Keratinocyte (primary cell): ENCODE results near the gene SMAD7. TPM values are rescaled to one million over a fixed set of nuclear protein-coding genes. Genes with fewer than 3 reads are reported as not detected.

Source experiments
- DNase-seq: peaks from one replicate; pipeline ENCODE4 v3.0.0-alpha.2; 2011; ENCODE audit warnings: low read depth, missing footprints, low spot score
- FAIRE-seq: peaks from 2 replicates; lab custom pipeline; 2011; peaks lifted over from hg19 to GRCh38; lab: Jason Lieb, UNC
- H2AFZ ChIP-seq: 2 replicates; pipeline ENCODE4 v1.6.0; 2012; ENCODE audit warnings: low read length, control low read depth, inconsistent platforms; ENCODE audit not compliant: control insufficient read depth
- H3K27ac ChIP-seq: 2 replicates; pipeline ENCODE4 v1.5.1; 2011; ENCODE audit warnings: low read length; ENCODE audit not compliant: control insufficient read depth, insufficient read depth
- H3K27me3 ChIP-seq: 3 replicates; pipeline ENCODE4 v1.6.0; 2011; ENCODE audit warnings: low read length; ENCODE audit not compliant: control insufficient read depth, insufficient read depth; ENCODE audit errors: extremely low read depth
- H3K36me3 ChIP-seq, 2 experiments: 2 replicates in 1 of 2; 3 replicates in 1 of 2; pipeline ENCODE4 v1.5.1; 2011; ENCODE audit warnings: low read length in 2 of 2, mild to moderate bottlenecking in 1 of 2; ENCODE audit not compliant: control insufficient read depth in 2 of 2, insufficient read depth in 2 of 2; ENCODE audit errors: extremely low read depth in 1 of 2
- H3K4me1 ChIP-seq: 3 replicates; pipeline ENCODE4 v1.5.1; 2011; ENCODE audit warnings: low read length; ENCODE audit not compliant: control insufficient read depth, insufficient read depth; ENCODE audit errors: extremely low read depth
- H3K4me2 ChIP-seq: 3 replicates; pipeline ENCODE4 v1.6.0; 2011; ENCODE audit warnings: low read depth, low read length; ENCODE audit not compliant: control insufficient read depth, insufficient read depth; ENCODE audit errors: extremely low read depth
- H3K4me3 ChIP-seq, 3 experiments: fragments of 200-600 bp in 1 of 3; sonication (generic) in 1 of 3; 2 replicates in 2 of 3; 3 replicates in 1 of 3; pipeline ENCODE4 v1.5.1; 2011 to 2016; ENCODE audit warnings: low read length in 3 of 3, mild to moderate bottlenecking in 3 of 3, control low read depth in 2 of 3, inconsistent platforms in 1 of 3, low read depth in 1 of 3, mixed read lengths in 1 of 3, mixed run types in 1 of 3, moderate library complexity in 1 of 3; ENCODE audit not compliant: control insufficient read depth in 2 of 3, insufficient read depth in 2 of 3; ENCODE audit errors: extremely low read depth in 1 of 3
- H3K79me2 ChIP-seq: 2 replicates; pipeline ENCODE4 v1.6.0; 2012; ENCODE audit warnings: low read length; ENCODE audit not compliant: control insufficient read depth, insufficient read depth
- H3K9ac ChIP-seq: 3 replicates; pipeline ENCODE4 v1.6.0; 2011; ENCODE audit warnings: low read length; ENCODE audit not compliant: control insufficient read depth, insufficient read depth; ENCODE audit errors: extremely low read depth
- H3K9me1 ChIP-seq: 3 replicates; pipeline ENCODE4 v1.6.0; 2011; ENCODE audit warnings: low read length; ENCODE audit not compliant: control insufficient read depth, insufficient read depth; ENCODE audit errors: extremely low read depth
- H3K9me3 ChIP-seq: 2 replicates; pipeline ENCODE4 v1.5.1; 2012; ENCODE audit warnings: low read depth, low read length; ENCODE audit not compliant: control insufficient read depth
- H4K20me1 ChIP-seq: 3 replicates; pipeline ENCODE4 v1.6.0; 2011; ENCODE audit warnings: low read length; ENCODE audit not compliant: control insufficient read depth, insufficient read depth; ENCODE audit errors: extremely low read depth
- EZH2 ChIP-seq: IDR thresholded peaks from one replicate; pipeline ENCODE4 v1.6.1; 2012; ENCODE audit warnings: inconsistent platforms, mild to moderate bottlenecking, low read length, moderate library complexity
- dilution Hi-C: fragments of 300-500 bp; cut with MboI; formaldehyde crosslinking; loops from one replicate; pipeline ENCODE4 v1.7.0; 2020; ENCODE audit warnings: low sequenced_read_pairs; ENCODE audit not compliant: extremely low pct_ligation_motif_present
- polyA plus RNA-seq, 5 experiments: library from polyadenylated mRNA; depleted of rRNA in 3 of 5; stranded (reverse) in 3 of 5; stranded (forward) in 1 of 5; unstranded in 1 of 5; fragments of >200 nt; gene quantifications; 1 replicate in 1 of 5; 2 replicates in 3 of 5; 3 replicates in 1 of 5; pipeline versions ENCODE4 v1.2.1 to v1.2.3, GENCODE V29; 2011 to 2012; ENCODE audit warnings: missing spikeins in 2 of 5, low read depth in 1 of 5, low replicate concordance in 1 of 5
- TF ChIP-seq, protein P1 (sequence below), 3 experiments: IDR thresholded peaks in 1 of 3; conservative IDR thresholded peaks in 1 of 3; optimal IDR thresholded peaks in 1 of 3; 2 replicates in 2 of 3; 3 replicates in 1 of 3; pipeline versions ENCODE3 to v1.5.1; 2011; ENCODE audit warnings: low read length in 3 of 3, mild to moderate bottlenecking in 3 of 3, moderate library complexity in 2 of 3, control low read depth in 1 of 3, inconsistent platforms in 1 of 3; ENCODE audit not compliant: insufficient read depth in 2 of 3; ENCODE audit errors: extremely low read depth in 1 of 3

The SMAD7 gene
- polyA plus RNA-seq, 1 donor (not counting 4 experiments of a cell fraction or from before 2014, with no cell fraction given) = 9.5 TPM

DNA sequence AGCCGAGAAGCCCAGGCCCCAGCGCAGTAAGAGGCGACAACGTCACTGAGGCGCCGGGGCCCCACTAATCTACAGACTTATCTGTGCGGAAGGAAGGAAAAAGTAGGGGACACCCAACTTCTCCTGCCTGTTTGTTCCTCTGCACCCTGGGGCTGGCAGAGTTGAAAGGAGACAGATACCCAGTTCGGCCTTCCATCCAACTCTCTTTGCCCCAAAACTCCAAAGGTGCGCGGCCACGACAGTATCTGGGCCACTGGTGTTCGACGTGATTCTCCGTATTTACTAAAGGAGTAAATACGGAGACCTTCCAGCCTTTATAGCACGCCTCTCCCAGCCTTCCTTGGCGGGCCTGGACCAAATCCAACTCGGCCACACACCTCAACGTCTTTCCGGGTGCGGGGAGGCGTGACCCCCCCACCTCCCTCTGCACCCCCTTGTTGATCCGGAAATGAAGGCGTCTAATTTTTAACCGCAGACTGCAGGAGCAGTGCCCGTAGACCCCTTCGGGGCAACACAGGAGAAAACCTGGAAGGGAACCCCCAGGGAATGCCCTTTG lies 1.6 kb downstream of the SMAD7 start:
- H3K9me3 ChIP-seq = no peaks in the 10 kb centered on the region
- DNase-seq (no peak), FAIRE-seq (peak; percentile 48)
- H3K27me3 ChIP-seq = no peaks in the 10 kb centered on the region
- dilution Hi-C loops = no loop called here
- peak overlapping the region; percentile 89 for H3K9ac ChIP-seq
- H3K27ac ChIP-seq = peak overlapping the region; percentile 67
- H3K4me3 ChIP-seq = peak overlapping the region; percentile 86 to 97 (median 95)
- no peak for TF ChIP-seq EZH2
- TF ChIP-seq, protein P1, sequence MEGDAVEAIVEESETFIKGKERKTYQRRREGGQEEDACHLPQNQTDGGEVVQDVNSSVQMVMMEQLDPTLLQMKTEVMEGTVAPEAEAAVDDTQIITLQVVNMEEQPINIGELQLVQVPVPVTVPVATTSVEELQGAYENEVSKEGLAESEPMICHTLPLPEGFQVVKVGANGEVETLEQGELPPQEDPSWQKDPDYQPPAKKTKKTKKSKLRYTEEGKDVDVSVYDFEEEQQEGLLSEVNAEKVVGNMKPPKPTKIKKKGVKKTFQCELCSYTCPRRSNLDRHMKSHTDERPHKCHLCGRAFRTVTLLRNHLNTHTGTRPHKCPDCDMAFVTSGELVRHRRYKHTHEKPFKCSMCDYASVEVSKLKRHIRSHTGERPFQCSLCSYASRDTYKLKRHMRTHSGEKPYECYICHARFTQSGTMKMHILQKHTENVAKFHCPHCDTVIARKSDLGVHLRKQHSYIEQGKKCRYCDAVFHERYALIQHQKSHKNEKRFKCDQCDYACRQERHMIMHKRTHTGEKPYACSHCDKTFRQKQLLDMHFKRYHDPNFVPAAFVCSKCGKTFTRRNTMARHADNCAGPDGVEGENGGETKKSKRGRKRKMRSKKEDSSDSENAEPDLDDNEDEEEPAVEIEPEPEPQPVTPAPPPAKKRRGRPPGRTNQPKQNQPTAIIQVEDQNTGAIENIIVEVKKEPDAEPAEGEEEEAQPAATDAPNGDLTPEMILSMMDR (optimal IDR thresholded peaks at IDR 0.05 in 1 of 3, IDR thresholded peaks at IDR 0.05 in 1 of 3, conservative IDR thresholded peaks at IDR 0.05 in 1 of 3; ENCODE audit: extremely low read depth in 1 of 3, insufficient read depth in 2 of 3, low read length in 3 of 3) = no peak
- H3K4me1 ChIP-seq = peaks cover 48% of the 10 kb centered on the region
- no peaks in the 10 kb centered on the region for H3K9me1 ChIP-seq
- H3K36me3 ChIP-seq = peaks cover 6 to 7% of the 10 kb centered on the region in 2 experiments
- no peak overlapping the region for H2AFZ ChIP-seq
- peaks cover 13% of the 10 kb centered on the region for H4K20me1 ChIP-seq
- H3K79me2 ChIP-seq = peaks cover 74% of the 10 kb centered on the region
- H3K4me2 ChIP-seq = peak overlapping the region; percentile 98

DNA sequence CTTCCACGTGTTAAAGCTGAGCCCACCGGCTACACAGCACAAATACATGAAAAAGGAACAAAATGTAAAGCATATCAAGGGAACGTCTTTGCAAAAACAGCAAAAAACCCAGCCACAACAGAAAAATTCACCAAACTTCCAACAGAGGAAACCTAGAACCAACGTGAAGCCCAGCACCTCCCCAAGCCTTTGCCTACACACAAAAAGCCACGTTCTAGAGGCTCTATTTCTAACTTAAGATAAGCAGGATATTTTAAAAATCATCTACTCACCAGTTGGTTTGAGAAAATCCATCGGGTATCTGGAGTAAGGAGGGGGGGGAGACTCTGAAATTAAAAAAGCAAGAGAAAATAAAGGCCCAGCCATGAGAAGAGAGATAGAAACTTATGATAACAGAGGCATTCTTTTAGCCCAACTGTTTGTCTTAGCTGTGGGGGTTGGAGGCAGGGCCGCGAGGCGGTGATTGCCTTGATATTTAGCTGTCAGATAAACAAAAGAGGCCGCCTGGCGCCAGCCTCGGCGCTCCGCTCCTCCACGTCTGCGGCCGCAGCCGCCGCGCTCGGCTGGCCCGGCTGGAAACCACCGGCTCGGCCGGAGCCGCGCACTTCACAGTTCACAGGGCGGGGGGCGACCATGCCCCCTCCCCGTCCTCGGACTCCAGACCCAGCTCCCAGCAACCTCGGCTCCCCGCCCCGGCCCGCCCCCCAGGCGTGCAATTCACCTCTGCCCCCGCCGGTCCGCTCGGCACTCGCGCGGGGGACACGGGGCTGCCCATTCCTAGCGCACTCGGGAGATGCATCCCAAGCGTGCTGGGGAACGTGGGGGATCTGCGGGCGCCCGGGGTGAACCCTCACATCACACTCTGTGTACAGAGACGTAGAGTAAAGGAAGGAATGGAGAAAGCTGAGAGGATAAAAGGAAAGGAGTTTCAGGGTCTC lies 2.4 kb downstream of the SMAD7 start:
- Histone ChIP-seq H3K4me1 (peaks cover 53% of the 10 kb centered on the region), H4K20me1 (peaks cover 13% of the 10 kb centered on the region), H3K79me2 (peaks cover 81% of the 10 kb centered on the region), H3K36me3 (peaks cover 6 to 7% of the 10 kb centered on the region in 2 experiments), H2AFZ (no peak overlapping the region), H3K4me2 (peak overlapping the region; percentile 98), H3K4me3 (peak overlapping the region; percentile 86 to 97 (median 95)), H3K9me1 (peaks cover 3% of the 10 kb centered on the region), H3K27ac (peak overlapping the region; percentile 67), H3K9ac (peak overlapping the region; percentile 89), H3K27me3 (no peaks in the 10 kb centered on the region), H3K9me3 (no peaks in the 10 kb centered on the region)
- no peak for FAIRE-seq
- dilution Hi-C loops = no loop called here
- no peak for TF ChIP-seq EZH2
- TF ChIP-seq, protein P1 (optimal IDR thresholded peaks at IDR 0.05 in 1 of 3, IDR thresholded peaks at IDR 0.05 in 1 of 3, conservative IDR thresholded peaks at IDR 0.05 in 1 of 3; ENCODE audit: extremely low read depth in 1 of 3, insufficient read depth in 2 of 3, low read length in 3 of 3) = no peak
- DNase-seq = no peak
